Stimulated activated CD8-positive, alpha-beta memory T cell treated with anti-CD3 and anti-CD28 coated beads, Interleukin-12 subunit alpha, Interleukin-12 subunit beta, amount 100 ng/mL, for 1 hour (primary cell): ENCODE measurements around the gene F2.

Experiments used
- DNase-seq: peaks from one replicate; pipeline ENCODE4 v3.0.0-alpha.2; 2020; ENCODE audit warnings: low read depth

Gene F2

GRCh38 chr11:46743693-46744339 lies 24.8 kb downstream of the F2 start:
- DNase-seq = no peak

GRCh38 chr11:46745328-46745727 lies 26.3 kb downstream of the F2 start:
- no peak for DNase-seq

GRCh38 chr11:46745995-46746394 lies 27.0 kb downstream of the F2 start:
- no peak for DNase-seq

GRCh38 chr11:46747150-46747549 lies 28.1 kb downstream of the F2 start:
- DNase-seq = no peak

- DNase-seq = no peak
These were observed 36.9 kb downstream of the F2 start for GRCh38 chr11:46755962-46756361.

GRCh38 chr11:46759196-46759595 lies 40.2 kb downstream of the F2 start:
- DNase-seq = no peak

GRCh38 chr11:46760429-46761128 lies 41.6 kb downstream of the F2 start:
- DNase-seq = no peak

GRCh38 chr11:46761807-46762206 lies 42.8 kb downstream of the F2 start:
- no peak for DNase-seq

- DNase-seq = no peak
These were observed 43.2 kb downstream of the F2 start for GRCh38 chr11:46762248-46762647.

- no peak for DNase-seq
These were observed 47.6 kb downstream of the F2 start for GRCh38 chr11:46766656-46767055.

GRCh38 chr11:46769636-46770221 lies 50.7 kb downstream of the F2 start:
- no peak for DNase-seq

GRCh38 chr11:46776878-46777277 lies 57.9 kb downstream of the F2 start:
- no peak for DNase-seq

- DNase-seq = no peak
These were observed 59.4 kb downstream of the F2 start for GRCh38 chr11:46778416-46778815.
